Fibroblast of pulmonary artery (primary cell): ENCODE results near the gene PCDHGA7.
"Not testable (repeated sequence)": the region's sequence is repeated elsewhere in the genome, so short reads cannot be mapped to it uniquely, and the experiment has no call there.

Source experiments
- DNase-seq: peaks from one replicate; pipeline ENCODE4 v3.0.0-alpha.2; 2010; ENCODE audit warnings: low read depth
- H3K4me3 ChIP-seq: replicated peaks from 2 replicates; pipeline ENCODE4 v1.5.1; 2011; ENCODE audit warnings: low read depth, mild to moderate bottlenecking, control low read depth, low read length, moderate library complexity
- TF ChIP-seq, protein P1 (sequence below): IDR thresholded peaks from 2 replicates; pipeline ENCODE4 v1.5.1; 2011; ENCODE audit warnings: mild to moderate bottlenecking, control low read depth, low read length, inconsistent platforms; ENCODE audit errors: missing control alignments

The PCDHGA7 gene

DNA sequence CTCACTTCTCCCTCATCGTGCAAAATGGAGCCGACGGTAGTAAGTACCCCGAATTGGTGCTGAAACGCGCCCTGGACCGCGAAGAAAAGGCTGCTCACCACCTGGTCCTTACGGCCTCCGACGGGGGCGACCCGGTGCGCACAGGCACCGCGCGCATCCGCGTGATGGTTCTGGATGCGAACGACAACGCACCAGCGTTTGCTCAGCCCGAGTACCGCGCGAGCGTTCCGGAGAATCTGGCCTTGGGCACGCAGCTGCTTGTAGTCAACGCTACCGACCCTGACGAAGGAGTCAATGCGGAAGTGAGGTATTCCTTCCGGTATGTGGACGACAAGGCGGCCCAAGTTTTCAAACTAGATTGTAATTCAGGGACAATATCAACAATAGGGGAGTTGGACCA, 48.7 kb downstream of the PCDHGA7 start:
- peak; percentile 71 for DNase-seq
- H3K4me3 ChIP-seq, result peak overlapping the region; percentile 54
- TF ChIP-seq, protein P1, sequence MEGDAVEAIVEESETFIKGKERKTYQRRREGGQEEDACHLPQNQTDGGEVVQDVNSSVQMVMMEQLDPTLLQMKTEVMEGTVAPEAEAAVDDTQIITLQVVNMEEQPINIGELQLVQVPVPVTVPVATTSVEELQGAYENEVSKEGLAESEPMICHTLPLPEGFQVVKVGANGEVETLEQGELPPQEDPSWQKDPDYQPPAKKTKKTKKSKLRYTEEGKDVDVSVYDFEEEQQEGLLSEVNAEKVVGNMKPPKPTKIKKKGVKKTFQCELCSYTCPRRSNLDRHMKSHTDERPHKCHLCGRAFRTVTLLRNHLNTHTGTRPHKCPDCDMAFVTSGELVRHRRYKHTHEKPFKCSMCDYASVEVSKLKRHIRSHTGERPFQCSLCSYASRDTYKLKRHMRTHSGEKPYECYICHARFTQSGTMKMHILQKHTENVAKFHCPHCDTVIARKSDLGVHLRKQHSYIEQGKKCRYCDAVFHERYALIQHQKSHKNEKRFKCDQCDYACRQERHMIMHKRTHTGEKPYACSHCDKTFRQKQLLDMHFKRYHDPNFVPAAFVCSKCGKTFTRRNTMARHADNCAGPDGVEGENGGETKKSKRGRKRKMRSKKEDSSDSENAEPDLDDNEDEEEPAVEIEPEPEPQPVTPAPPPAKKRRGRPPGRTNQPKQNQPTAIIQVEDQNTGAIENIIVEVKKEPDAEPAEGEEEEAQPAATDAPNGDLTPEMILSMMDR, result no peak

DNA sequence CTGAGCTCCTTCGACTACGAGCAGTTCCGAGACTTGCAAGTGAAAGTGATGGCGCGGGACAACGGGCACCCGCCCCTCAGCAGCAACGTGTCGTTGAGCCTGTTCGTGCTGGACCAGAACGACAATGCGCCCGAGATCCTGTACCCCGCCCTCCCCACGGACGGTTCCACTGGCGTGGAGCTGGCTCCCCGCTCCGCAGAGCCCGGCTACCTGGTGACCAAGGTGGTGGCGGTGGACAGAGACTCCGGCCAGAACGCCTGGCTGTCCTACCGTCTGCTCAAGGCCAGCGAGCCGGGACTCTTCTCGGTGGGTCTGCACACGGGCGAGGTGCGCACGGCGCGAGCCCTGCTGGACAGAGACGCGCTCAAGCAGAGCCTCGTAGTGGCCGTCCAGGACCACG, 49.8 kb downstream of the PCDHGA7 start:
- not testable (repeated sequence) for DNase-seq

DNA sequence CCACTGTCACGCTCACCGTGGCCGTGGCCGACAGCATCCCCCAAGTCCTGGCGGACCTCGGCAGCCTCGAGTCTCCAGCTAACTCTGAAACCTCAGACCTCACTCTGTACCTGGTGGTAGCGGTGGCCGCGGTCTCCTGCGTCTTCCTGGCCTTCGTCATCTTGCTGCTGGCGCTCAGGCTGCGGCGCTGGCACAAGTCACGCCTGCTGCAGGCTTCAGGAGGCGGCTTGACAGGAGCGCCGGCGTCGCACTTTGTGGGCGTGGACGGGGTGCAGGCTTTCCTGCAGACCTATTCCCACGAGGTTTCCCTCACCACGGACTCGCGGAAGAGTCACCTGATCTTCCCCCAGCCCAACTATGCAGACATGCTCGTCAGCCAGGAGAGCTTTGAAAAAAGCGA, 50.2 kb downstream of the PCDHGA7 start:
- not testable (repeated sequence) for DNase-seq, H3K4me3 ChIP-seq

More for the DNA sequence above, 49.8 kb downstream of the PCDHGA7 start:
- H3K4me3 ChIP-seq, result not testable (repeated sequence)

DNA sequence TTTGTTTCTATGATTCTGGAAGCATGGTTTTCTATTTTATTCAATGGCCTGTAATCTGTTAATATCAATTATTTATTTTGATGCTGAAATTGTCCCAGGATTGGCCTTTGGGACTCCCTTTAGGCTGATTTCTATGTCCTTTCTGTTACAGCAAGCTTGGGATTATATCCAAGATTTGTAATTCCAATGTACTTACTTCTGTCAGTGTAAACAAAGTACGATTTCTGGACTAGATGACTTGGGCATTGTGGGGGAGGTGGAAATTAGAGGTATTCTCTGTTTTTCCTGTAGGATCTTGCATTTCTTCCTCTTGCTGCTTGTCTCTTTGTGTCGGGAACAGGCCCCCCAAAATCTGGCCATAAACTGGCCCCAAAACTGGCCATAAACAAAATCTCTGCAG, 51.5 kb downstream of the PCDHGA7 start:
- TF ChIP-seq, protein P1, result no peak
- H3K4me3 ChIP-seq, result no peak overlapping the region
- DNase-seq, result no peak
